HUDEP-2 (cell line): ENCODE data around the gene LYPD6B.

Experiments used
- DNase-seq, 76 experiments: peaks; one replicate each; lab custom pipeline; 2025; ENCODE audit not compliant: unreplicated experiment in 76 of 76; lab: John Stamatoyannopoulos, UW

LYPD6B gene

DNA sequence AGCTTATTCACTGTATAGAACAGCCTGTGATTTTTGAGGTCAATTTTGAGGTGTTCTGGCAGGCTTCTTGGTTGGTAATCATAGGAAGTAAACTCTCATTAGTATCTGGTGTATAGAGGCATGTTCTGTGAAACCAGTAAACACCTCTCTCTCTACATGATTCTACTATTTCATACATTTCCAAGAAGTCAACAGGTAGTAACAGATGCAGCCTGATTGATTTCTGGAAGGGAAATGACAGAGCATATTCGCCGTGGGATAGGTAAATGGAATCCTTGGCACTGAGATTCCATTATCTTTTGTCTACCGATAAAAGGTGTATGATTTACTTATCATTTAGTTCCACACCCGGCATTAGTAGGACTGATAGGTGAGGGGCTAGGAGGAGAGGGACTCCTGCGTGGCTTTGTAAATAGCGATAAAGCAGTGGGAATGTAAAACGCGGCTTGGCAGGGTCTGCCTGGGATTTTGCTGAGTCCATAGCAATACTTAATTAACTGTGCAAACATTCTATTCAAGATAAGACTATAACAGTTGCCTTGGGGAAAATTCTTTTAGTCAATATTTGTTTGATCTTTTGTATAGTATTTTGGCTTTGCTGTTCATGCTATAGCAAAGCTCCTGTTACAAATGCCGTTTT is 32.3 kb downstream of the LYPD6B start:
- no peak for DNase-seq

- no peak for DNase-seq
Observed at GRCh38 chr2:149075105-149075504, 36.6 kb downstream of the LYPD6B start.

- no peak for DNase-seq
Observed at GRCh38 chr2:149075853-149076252, 37.4 kb downstream of the LYPD6B start.

DNA sequence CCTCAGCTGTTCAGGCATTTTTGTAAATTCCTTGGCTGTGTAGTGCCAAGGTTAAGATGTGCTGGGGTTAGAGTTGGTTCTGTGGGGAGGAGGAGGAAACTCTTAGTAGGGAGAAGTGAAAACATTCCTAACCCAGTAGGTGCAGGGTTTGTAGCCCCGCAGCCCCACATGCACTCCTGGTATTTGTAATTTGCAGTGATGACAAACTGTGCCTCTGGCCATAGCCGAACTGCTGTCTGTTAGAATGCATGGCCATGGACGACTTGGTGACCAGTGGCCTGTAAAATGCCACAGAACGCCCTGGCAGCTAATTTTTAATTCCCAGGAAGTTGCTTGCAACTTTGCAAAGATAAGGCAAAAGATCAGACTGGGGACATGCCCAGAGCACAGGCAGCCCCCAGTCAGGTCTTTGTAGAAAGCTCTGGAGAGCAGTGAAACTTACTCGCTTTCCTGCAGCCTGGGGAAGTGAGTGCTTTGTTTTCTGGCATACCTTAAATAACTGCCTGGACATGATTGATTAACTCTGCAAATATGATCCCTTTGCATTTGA is 38.4 kb downstream of the LYPD6B start:
- no peak for DNase-seq

DNA sequence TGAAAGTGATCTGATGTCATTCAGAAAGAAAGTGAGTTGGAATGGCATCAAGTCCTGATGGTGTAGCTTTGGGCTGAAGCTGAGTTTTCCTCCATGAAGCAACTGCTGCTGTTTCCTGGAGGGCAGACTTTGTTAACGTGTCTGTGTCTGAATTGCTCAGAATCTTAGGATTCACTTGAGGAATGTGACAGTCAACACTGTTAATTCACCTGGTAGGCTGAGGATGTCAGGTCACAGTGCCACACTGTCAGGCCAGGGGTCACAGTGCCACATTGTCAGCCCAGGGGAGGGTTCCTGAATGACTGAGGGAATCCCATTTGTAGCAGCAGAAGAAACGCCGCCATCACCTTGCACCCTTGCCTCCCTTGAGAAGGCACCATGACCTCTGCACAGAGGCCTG is 39.4 kb downstream of the LYPD6B start:
- no peak for DNase-seq

GRCh38 chr2:149080099-149080498 is 41.6 kb downstream of the LYPD6B start:
- DNase-seq = no peak

GRCh38 chr2:149080971-149081370 is 42.5 kb downstream of the LYPD6B start:
- DNase-seq = no peak

- no peak for DNase-seq
Observed at GRCh38 chr2:149082079-149082478, 43.6 kb downstream of the LYPD6B start.

- no peak for DNase-seq
Observed at GRCh38 chr2:149082735-149083134, 44.2 kb downstream of the LYPD6B start.

GRCh38 chr2:149084924-149085795 is 46.7 kb downstream of the LYPD6B start:
- no peak for DNase-seq

DNA sequence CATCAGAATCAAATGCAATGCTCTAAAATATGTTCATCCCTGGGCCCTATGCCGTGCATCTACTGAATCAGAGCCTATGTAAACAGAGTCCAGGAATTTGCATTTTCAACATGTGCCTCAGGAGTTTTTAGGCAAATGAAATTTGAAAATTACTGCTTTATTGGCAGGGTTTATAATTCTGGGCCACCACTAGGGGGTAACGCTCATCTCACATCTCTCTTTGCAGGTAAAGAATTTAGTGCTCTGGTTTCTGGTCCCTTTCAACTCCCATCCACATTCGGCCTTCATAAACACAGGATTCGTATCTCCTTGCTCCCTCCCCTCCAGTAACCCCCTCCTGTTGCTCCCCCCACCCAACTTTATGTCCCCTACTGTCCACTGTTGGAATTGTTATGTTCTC is 49.3 kb downstream of the LYPD6B start:
- DNase-seq = peak in 3 of 76 experiments; percentile 3 to 5 (median 5)

DNA sequence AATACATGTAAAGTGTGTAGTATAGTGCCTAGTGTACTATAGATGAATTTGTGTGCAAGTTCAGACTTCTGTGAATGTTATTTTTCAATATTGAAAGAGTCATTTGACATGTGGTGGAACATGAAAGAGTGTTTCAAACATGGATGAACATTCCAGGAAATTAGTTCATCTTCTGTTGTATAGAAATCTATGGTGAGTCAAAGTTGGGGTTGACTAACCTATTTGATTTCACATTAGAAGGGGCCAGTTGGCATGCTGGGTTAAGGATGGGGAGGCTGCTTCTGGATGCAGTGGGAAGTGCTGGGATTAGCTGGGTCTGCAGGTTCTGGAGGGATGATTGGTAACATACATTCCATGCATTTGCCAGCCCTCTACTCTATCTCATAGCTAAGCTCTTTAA is 50.6 kb downstream of the LYPD6B start:
- DNase-seq = no peak

DNA sequence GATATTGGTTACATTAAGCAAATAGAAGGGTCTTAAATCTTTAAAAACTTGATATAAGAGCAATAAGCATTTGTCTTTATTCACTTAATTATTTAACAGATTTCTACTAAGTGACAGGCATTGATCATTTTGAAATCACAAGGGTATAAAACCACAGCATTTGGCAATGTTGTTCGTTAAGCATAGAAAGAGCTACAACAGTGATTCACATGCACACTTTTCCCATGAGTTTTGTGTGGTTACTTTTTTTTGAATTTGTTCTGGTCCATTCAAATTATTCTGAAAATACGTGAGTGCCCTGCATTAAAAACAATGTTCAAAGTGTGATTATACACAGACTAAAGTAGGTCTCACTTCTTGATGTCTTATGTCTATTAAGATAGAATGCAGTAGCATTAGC is 52.2 kb downstream of the LYPD6B start:
- DNase-seq = no peak

DNA sequence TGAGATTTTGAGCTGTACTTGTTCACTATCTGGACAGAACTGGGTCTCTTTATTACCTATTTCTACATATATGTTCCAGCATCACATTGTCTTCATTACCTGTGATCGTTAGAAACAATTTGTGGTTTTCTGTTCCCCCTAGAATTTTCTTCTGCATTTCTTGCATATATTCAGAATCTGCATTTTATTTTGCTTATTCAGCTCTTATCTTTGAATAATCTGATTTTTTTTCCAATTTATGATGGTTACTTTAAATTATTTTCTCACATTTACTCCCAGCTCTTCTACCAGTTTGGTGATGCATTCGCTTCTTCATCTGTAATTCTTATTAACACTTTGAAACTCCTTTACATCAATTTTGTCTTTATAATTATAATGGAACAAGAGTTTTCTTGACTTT is 55.1 kb downstream of the LYPD6B start:
- DNase-seq = no peak

DNA sequence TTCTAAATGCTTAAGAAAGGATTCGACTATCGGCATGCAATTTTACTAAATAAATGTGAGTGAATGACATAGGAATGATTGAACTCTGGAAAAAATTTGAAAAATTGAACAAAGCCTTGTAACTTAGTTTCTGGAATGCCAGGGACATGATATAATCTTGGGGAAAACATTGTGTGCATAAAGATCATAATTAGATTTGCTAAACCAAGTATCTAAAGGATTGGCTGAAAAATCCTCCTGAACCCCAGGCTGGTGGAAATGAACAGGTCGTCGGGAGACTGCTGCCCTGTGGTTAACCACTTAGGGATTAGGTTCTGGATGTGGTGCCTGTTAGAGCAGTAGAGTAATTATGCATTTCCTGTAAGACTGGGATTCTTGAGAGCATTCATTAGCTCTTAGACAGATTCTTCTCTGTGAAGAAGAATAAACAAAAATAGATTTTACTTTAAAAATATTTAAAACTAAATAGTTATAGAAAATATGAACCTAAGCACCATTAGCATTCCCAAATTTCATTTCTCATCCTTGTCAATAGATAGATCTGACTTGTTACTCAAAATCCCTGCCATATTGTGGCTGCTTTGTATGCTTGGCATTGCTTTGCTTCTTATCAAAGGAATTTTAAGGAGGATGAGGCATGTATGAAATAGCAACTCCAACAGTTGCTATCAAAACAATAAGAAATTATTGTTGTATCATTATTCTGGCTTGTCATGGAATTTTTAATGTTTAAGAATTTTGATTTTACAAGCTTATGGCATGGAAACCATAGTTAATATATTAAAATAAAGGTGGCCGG is 55.9 kb downstream of the LYPD6B start:
- no peak for DNase-seq

- no peak for DNase-seq
Observed at GRCh38 chr2:149098701-149099100, 60.2 kb downstream of the LYPD6B start.

- no peak for DNase-seq
Observed at GRCh38 chr2:149099298-149099697, 60.8 kb downstream of the LYPD6B start.

GRCh38 chr2:149100739-149101699 is 62.5 kb downstream of the LYPD6B start:
- no peak for DNase-seq

- DNase-seq = no peak
Observed at GRCh38 chr2:149101818-149102217, 63.3 kb downstream of the LYPD6B start.

DNA sequence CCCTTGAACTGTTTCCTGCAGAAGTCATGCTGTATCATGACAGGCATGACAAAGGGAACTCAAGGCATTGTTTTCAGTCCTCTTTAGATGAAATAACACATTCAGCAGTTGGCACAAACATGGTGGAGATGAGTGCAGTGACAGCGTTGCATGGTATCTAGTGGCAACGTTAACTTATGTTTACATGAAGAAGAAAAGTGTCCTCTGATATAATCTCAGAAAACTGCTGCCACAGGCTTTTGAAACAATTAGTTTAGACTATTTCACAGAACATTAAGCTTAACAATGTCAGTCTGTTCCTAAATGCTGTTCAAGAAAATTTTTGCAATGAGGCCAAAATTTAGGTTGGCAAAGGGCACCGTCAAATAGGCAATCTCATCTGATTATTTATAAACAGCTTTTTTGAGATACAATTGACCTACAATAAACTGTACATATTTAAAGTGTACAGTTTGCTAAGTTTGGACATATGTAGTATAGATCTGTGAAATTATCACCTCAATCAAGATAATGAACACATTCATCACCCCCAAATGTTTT is 64.7 kb downstream of the LYPD6B start:
- no peak for DNase-seq
